Stimulated activated CD8-positive, alpha-beta memory T cell treated with anti-CD3 and anti-CD28 coated beads, Interleukin-7, amount 100 ng/mL, for 24 hours (primary cell): ENCODE results near the gene CCDC86.

Source experiments
- DNase-seq: peaks from one replicate; pipeline ENCODE4 v3.0.0-alpha.2; 2020; ENCODE audit warnings: low read depth

Gene CCDC86

DNA sequence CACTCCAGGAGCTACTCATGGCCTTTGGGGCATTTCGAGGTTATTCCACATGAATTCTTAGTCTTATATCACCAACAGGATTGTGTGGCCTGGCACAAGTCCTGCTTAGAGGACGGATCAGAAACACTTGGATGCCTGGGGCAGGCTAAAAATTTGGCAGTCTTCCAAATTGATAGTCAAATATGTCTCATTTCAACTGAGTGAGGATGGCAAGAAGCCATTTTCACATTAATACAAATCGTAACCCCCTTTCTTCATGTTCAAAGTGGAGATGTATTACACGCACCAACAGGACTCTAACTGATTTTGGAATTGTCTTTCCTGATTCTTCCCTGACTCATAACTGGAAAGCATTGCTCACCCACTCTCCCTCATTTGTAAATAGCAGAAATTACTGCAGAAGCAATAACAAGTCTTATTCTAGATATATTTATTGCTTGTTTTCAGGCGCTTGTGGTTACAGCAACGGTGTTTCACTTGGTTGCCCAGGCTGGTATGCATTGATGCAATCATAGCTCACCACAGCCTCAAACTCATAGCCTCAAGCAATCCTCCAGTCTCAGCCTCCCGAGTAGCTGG, 10.3 kb upstream of the CCDC86 start:
- no peak for DNase-seq

DNA sequence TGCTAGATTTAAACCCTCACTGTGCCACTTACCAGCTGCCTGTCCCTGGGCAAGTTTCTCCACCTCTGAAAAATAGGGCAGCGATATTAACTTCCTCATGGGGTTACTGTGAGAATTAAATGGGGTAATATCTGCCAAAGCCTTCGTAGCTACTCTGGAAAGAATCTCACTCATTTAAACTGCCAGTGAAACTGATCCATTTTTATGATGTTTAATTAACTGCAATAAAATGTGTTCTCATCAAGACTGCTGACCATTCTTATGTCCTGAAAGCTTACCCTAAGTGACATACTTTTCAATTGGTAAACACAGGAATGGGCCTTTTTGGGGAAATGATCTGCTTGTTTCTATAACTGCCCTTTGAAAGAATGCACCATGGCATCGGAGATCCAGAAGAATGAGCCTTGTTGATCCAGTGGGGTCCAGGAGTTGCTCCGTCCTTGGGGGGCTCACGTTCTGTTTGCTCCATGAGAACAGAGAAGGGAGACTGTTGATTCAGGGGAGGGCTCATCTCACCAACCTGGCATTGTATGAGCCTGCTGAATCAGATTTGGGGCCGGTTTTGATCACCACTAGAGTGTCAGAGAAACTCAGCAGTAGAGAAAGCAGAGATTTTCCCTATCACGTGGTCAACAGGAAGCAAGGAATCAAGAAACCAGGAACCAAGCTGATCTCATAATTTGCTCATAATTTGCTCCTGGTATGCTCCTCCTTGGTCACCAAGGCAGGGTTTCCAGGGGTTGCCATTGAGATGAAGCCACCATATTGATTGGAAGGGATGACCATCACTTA, 7.0 kb upstream of the CCDC86 start:
- DNase-seq = no peak

GRCh38 chr11:60835534-60835846, 6.4 kb upstream of the CCDC86 start:
- no peak for DNase-seq

GRCh38 chr11:60836866-60837515, 4.9 kb upstream of the CCDC86 start:
- DNase-seq = no peak

DNA sequence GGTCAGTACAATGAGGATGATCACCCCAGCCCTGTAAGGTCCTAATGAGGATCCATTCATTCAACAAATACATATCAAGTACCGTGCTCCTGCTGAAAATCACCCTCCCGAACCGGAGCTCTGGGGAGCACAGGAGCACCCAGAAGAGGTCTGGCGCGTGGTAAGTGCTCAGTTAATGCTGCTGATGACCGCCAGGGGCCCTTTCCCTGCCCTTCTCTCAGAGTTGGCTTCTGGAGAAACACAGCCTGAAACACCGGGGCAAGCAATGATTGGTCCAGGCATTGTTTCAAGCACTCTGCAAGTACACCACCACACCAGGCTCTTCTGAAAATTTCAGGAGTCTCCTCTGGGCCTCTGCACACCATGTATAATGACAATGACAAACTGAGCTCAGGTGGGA, 3.8 kb upstream of the CCDC86 start:
- DNase-seq = no peak

DNA sequence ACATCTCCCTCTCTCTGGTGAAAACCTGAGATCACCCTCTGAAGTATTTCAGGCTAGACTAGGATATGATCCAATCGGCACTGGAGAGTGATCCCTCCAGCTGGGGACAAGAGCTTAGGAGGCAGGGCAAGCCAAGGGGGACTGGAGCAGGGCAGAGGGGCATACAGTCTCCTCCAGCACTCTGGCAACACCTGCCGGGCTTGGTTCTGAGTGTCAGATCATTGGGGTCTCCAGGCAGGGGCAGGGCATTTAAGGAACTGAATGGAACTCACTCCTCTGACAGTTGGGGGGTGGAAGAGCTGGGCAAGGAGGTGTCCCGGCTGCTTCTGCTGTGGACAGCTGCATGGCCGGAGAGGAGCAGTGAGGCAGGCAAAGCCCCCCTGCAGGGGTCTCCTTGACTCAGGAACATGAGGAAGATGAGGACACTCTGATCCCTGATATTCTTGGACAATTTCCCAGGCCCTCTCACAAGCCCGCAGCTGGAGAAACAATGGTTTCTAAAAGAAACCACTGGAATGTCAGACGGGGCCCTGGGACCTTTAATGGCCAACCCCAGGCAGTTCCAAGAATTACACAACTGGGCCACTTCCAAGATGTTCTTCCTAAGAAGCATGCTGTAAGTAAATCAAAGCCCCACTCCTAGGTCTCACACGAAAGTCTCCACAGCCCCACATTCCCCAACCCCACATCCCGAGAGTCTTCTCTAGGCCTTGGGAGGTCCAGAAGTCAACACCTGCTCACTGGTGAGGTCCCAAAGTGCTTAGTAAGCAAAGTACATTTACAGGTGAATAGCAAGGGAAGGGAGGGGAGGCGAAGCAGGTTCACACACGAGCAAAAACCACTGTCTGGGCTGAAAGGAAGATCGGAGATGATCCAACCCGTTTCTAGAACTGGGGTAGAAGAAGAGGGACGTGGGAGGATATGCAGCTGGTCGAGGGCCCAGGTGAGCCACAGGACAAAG, 1.2 kb upstream of the CCDC86 start:
- no peak for DNase-seq

- no peak for DNase-seq
These were observed 1.0 kb downstream of the CCDC86 start for GRCh38 chr11:60842668-60843600.

DNA sequence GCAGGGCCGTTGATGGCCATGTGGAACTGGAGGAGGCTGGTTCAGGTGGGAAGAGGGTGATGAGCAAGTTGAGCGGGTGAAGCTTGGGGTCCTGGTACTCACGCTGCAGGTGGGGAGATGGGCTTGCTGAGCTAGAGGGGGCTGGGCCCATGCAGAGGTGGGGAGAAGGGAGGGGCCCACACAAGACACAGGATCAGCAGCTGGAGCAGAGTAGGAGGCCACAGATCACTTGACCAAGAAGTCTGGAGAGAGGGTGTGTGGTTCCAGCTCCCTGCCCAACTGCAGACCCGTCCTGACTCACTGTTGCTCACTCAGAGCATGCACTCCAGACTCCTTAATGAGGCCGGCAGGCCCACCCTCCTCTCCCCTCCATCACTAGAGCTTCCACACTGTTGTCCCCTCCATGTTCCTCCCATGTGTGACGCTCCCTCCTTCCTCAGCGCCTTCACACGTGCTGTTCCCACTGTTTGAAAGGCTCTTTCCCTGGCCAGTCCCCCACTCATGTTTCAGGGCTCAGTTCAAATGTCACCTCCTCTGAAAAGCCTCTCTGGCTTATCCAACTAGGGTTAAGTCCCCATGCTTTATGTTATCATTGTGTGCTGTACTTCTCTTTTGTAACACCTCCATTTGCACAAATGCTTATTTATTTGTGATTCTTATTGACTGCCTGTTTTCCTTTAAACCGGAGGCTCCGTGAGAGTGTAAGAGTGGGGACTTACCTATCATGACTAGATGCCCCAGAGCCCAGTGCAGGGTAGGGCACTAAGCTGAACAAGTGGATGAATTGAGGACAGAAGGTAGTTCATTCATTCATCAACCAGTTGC, 2.3 kb downstream of the CCDC86 start:
- no peak for DNase-seq

DNA sequence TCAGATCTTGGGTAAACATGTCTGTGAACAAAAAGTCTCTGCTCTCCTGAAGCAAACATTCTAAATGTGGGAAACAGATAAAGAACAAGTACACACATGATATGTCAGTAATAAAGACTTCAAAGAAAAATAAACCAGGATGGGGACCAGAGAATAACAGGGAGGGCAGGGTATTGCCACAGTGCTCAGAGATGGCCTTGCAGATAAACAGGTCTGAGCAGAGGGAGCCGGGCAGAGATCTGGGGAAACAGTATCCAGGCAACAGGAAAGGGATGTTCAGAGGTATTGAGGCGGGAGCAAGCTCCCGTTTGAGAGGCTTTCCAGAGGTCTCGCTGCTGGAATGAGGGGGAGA, 2.9 kb downstream of the CCDC86 start:
- no peak for DNase-seq

DNA sequence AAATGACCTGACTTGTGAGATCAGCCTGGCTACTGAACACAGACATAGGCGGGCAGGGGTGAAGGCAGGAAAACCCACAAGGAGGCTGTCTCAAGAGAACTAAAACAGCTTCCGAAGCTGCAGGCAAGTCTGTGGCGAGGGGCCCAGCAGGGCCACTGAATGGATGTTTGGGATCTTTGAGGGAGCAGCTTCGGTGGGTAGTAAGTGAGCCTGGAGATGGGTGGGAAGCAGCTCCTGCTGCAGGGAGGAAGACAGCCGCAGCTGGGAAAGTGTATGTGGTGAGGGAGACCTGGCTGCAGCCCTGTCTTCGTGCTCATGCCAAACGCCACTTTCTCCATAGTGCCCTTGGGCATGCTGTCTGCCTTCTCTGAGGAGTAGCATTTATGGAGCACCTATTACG, 3.4 kb downstream of the CCDC86 start:
- DNase-seq = no peak

DNA sequence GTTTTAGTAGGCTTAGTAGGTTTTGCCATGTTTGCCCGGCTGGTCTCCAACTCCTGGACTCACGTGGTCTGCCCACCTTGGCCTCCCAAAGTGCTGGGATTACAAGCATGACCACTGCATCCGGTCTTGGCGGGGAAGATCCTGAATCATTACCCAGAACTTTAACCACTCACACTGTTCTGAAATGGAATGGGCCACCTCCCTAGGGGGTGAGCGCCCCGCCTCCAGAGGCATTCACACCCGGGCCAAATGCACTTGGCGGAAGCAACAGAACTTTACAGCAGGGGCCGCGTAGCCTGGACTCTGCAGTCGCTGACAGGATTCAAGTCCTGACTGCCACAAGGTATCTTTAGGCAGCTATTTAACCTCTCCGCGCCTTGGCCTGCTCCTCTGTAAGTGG, 5.4 kb downstream of the CCDC86 start:
- DNase-seq = no peak

DNA sequence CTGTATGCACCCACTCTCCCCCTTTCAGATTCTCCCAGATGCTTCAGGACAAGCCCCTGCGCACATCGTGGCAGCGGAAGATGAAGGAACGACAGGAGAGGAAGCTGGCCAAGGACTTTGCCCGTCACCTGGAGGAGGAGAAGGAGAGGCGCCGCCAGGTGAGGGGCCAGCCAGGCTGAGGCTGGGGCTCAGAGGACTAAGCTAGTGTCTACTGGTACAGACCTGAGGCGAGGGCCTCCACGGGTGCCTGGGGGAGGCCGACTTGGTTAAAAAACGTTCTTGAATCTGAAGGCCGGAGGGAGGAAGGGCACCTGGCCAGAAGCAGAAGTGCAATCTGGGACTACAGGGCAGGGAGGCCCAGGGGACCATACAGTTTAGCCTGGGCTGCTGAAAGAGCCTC, 6.0 kb downstream of the CCDC86 start:
- no peak for DNase-seq

DNA sequence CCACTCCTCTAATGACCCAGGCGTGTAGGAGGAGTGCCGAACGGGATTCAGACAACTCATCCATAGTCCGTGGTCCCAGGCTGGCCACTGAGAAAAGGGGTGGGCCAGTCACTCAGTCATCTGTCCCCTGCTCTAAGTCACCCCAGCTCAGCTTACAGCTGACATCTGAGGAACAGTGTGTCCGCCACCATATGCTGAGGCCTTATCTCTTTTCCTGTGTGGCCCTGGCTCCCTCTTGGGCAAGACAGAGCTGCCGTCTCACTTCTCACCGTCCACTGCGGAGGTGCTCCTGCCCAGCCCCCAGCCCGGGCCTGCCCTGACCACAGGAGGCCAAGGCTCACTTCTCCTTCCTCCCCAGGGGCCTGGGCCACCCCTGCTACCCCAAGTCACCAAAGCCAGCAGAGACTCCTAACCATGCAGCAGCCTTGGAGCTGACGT, 6.8 kb downstream of the CCDC86 start:
- no peak for DNase-seq

DNA sequence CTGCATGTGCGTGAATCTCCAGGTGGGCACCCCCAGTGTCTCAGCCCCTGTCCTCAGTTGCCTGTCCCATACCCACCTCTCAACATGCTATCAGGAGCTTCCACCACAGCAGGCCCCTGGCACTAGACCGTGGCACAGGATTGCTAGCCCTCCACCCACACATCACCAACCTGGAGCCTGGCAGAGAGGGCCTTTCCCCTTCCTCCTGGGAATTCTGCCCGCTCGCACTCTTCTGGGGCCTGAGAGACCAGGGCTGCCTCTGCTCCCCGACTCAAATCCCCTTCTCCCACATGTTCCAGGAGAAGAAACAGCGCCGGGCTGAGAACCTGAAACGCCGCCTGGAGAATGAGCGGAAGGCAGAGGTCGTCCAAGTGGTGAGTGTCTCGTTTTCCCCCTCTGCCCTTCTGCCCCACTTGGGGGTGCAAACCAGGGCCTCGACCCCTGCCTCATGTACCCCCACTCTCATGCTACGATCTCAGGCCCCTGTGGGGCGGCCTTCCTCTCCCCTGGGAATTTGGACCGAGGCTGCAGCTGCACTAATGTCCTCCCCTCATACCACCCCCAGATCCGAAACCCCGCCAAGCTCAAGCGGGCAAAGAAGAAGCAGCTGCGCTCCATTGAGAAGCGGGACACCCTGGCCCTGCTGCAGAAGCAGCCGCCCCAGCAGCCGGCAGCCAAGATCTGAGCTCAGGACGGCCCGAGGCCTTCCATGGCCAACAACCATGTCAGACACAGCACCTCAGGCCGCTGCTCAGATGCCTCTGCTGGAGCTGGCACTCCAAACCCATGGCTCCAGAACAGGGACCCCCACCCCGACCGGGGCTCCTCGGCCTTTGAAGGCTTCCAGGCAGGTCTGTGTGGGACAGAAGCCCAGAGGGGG, 8.0 kb downstream of the CCDC86 start:
- no peak for DNase-seq

DNA sequence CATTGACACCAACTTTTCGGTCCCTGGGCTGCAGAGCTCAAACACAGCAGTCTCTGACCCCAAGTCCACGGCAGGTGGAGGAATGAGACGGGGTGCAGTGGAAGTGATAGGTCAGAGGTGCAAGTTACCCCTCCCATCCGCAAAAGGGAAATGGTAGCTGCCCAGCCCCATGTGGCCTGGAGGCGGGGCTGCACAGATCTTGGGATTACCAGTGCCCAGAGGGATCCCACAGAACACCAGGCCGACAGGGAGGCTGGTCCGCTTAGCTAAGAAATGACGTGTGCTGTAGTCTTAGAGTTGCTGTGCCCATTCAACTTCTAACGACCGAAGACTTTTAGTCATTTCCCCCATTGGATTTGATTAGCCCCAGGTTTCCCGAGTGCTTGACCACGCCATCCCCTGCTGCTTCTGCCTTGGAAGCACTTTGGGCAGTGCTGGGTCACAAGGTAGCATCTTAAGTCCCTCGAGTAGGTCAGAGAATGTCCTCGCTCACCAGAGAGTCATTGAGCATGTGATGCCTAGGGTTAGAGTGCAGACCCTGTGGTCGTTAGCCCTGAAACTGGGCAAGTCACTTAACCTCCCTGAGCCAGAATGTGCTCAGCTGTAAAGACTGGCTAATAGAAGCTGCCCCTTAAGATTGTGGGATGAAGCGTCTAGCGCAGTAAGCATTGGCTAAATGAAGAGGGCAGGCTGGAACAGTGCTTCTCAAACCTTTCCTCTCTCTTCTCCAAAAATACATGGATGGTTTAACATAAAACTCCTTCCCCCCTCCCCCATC, 9.6 kb downstream of the CCDC86 start:
- no peak for DNase-seq

GRCh38 chr11:60852117-60852981, 10.4 kb downstream of the CCDC86 start:
- DNase-seq = no peak
